ENCODE results near the gene NXPH4.

The NXPH4 gene

DNA sequence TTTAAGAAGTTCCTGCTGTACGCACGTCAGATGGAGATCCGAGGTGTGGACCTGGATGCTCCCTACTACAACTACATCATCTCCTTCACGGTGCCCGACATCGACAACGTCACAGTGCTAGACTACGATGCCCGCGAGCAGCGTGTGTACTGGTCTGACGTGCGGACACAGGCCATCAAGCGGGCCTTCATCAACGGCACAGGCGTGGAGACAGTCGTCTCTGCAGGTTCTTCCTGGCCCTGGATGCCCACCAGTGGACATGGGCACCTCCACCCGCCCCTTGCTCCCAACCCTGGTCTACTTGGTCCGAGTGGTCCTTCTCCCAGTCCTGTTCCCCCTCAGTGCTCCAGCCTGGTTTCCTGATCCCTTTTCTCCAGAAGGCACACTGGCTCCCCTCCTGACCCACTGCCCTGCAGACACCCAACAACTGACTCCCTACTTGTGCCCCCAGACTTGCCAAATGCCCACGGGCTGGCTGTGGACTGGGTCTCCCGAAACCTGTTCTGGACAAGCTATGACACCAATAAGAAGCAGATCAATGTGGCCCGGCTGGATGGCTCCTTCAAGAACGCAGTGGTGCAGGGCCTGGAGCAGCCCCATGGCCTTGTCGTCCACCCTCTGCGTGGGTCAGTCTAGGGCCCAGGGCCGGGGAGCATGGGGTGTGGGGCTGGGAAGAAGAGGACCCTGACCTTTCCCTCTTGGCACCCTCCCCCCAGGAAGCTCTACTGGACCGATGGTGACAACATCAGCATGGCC lies 37.1 kb upstream of the NXPH4 start:
- no peak for TF ChIP-seq YY1 (IDR thresholded peaks at IDR 0.05; ENCODE audit: low read depth)
- no peak for TF ChIP-seq EGR1 (IDR thresholded peaks at IDR 0.05)
- no peak for TF ChIP-seq EP300 (IDR thresholded peaks at IDR 0.05; ENCODE audit: borderline replicate concordance)
- TF ChIP-seq ZBTB7A (IDR thresholded peaks at IDR 0.05; ENCODE audit: low read depth): no peak
- TF ChIP-seq, protein P1, sequence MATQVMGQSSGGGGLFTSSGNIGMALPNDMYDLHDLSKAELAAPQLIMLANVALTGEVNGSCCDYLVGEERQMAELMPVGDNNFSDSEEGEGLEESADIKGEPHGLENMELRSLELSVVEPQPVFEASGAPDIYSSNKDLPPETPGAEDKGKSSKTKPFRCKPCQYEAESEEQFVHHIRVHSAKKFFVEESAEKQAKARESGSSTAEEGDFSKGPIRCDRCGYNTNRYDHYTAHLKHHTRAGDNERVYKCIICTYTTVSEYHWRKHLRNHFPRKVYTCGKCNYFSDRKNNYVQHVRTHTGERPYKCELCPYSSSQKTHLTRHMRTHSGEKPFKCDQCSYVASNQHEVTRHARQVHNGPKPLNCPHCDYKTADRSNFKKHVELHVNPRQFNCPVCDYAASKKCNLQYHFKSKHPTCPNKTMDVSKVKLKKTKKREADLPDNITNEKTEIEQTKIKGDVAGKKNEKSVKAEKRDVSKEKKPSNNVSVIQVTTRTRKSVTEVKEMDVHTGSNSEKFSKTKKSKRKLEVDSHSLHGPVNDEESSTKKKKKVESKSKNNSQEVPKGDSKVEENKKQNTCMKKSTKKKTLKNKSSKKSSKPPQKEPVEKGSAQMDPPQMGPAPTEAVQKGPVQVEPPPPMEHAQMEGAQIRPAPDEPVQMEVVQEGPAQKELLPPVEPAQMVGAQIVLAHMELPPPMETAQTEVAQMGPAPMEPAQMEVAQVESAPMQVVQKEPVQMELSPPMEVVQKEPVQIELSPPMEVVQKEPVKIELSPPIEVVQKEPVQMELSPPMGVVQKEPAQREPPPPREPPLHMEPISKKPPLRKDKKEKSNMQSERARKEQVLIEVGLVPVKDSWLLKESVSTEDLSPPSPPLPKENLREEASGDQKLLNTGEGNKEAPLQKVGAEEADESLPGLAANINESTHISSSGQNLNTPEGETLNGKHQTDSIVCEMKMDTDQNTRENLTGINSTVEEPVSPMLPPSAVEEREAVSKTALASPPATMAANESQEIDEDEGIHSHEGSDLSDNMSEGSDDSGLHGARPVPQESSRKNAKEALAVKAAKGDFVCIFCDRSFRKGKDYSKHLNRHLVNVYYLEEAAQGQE (IDR thresholded peaks at IDR 0.05; ENCODE audit: low read depth): no peak
- no peak for TF ChIP-seq FOXM1 (IDR thresholded peaks at IDR 0.05; ENCODE audit: borderline replicate concordance, low read depth)
- TF ChIP-seq, protein P2, sequence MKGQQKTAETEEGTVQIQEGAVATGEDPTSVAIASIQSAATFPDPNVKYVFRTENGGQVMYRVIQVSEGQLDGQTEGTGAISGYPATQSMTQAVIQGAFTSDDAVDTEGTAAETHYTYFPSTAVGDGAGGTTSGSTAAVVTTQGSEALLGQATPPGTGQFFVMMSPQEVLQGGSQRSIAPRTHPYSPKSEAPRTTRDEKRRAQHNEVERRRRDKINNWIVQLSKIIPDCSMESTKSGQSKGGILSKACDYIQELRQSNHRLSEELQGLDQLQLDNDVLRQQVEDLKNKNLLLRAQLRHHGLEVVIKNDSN (IDR thresholded peaks at IDR 0.05): no peak
- no peak for TF ChIP-seq TEAD4 (IDR thresholded peaks at IDR 0.05)
- no peak; the same call in 1 of the 2 replicates for TF ChIP-seq TCF12 (IDR thresholded peaks at IDR 0.05; ENCODE audit: low read depth)
- TF ChIP-seq CEBPB (IDR thresholded peaks at IDR 0.05): no peak
- no peak for TF ChIP-seq CREB1 (IDR thresholded peaks at IDR 0.05; ENCODE audit: low read depth)
- TF ChIP-seq RAD21 (IDR thresholded peaks at IDR 0.05; ENCODE audit: low read depth): no peak
- TF ChIP-seq NFIC (IDR thresholded peaks at IDR 0.05): no peak
- TF ChIP-seq, protein P3, sequence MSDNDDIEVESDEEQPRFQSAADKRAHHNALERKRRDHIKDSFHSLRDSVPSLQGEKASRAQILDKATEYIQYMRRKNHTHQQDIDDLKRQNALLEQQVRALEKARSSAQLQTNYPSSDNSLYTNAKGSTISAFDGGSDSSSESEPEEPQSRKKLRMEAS (IDR thresholded peaks at IDR 0.05): no peak
- no peak for TF ChIP-seq TAF1 (IDR thresholded peaks at IDR 0.05; ENCODE audit: low read depth)

DNA sequence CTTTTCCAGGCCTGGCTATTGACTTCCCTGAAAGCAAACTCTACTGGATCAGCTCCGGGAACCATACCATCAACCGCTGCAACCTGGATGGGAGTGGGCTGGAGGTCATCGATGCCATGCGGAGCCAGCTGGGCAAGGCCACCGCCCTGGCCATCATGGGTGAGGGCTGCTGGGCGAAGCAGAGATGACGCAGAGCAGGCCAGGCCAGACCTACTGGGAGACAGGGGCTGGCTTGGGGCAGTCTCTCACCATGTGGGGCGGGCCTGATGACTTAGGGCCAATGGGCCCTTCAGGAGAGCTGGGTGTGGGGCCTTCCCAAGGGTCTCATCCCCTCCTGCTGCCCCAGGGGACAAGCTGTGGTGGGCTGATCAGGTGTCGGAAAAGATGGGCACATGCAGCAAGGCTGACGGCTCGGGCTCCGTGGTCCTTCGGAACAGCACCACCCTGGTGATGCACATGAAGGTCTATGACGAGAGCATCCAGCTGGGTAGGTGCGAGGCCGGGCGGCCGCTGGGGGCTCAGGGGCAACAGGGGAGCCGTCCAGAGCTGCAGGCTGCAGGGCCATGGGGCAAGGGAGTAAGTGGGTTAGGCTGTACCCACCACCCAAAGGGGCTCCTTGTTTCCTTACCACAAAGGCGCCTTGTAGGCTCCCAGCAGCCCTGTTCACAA lies 36.1 kb upstream of the NXPH4 start:
- TF ChIP-seq, protein P3 (IDR thresholded peaks at IDR 0.05): no peak
- no peak for TF ChIP-seq CREB1 (IDR thresholded peaks at IDR 0.05; ENCODE audit: low read depth)
- TF ChIP-seq, protein P2 (IDR thresholded peaks at IDR 0.05): no peak
- TF ChIP-seq YY1 (IDR thresholded peaks at IDR 0.05; ENCODE audit: low read depth): no peak
- TF ChIP-seq NFIC (IDR thresholded peaks at IDR 0.05): no peak
- TF ChIP-seq RAD21 (IDR thresholded peaks at IDR 0.05; ENCODE audit: low read depth): no peak
- TF ChIP-seq, protein P1 (IDR thresholded peaks at IDR 0.05; ENCODE audit: low read depth): no peak
- TF ChIP-seq FOXM1 (IDR thresholded peaks at IDR 0.05; ENCODE audit: borderline replicate concordance, low read depth): no peak
- no peak for TF ChIP-seq TAF1 (IDR thresholded peaks at IDR 0.05; ENCODE audit: low read depth)
- TF ChIP-seq TEAD4 (IDR thresholded peaks at IDR 0.05): no peak
- TF ChIP-seq EP300 (IDR thresholded peaks at IDR 0.05; ENCODE audit: borderline replicate concordance): no peak
- TF ChIP-seq TCF12 (IDR thresholded peaks at IDR 0.05; ENCODE audit: low read depth): no peak
- no peak for TF ChIP-seq CEBPB (IDR thresholded peaks at IDR 0.05)

DNA sequence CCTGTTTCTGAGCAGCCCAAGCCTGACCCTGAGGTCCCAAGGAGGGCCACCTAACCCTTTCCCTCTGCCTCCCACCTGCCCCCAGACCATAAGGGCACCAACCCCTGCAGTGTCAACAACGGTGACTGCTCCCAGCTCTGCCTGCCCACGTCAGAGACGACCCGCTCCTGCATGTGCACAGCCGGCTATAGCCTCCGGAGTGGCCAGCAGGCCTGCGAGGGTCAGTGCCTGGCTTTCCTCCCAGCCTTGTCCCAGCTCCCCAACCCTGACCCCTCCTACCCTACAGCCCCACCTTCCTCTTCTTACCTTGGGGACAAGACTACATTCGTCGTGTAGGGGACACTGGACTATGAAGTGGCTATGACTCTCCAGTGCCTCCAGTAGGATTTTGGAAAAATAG lies 35.5 kb upstream of the NXPH4 start:
- TF ChIP-seq FOXM1 (IDR thresholded peaks at IDR 0.05; ENCODE audit: borderline replicate concordance, low read depth) (no peak), CEBPB (IDR thresholded peaks at IDR 0.05) (no peak), TEAD4 (IDR thresholded peaks at IDR 0.05) (no peak), EP300 (IDR thresholded peaks at IDR 0.05; ENCODE audit: borderline replicate concordance) (no peak)
- TF ChIP-seq, protein P3 (IDR thresholded peaks at IDR 0.05): no peak

DNA sequence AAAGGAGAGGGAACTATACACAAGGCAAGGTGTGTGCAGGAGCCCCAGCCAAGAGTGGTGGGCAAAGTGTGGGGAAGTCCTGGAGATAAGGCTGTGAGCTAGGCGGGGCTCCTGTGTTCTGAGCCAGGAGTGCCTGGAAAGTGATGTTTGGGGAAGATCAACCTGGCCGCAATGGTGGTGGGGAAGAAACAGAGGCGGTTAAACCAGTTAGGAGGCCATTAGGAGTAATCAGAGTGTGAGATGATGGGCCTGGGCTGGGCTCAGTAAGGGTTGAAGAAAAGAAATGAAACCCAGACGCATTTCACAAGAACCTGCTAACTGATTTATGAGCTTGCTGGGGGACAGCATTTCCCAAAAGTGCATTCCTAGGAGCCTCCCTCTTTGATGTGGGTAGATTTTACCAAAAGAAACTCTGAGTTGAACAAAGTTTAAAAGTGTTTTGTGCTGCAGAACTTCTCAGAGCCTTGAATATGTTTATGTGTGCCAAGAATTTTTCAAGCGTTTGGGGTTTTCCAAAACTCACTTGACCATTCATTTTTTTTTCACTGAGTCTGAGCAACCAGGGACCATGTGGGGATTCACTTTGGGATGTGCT lies 34.9 kb upstream of the NXPH4 start:
- TF ChIP-seq NFIC (IDR thresholded peaks at IDR 0.05) (no peak), CEBPB (IDR thresholded peaks at IDR 0.05) (no peak), TAF1 (IDR thresholded peaks at IDR 0.05; ENCODE audit: low read depth) (no peak), YY1 (IDR thresholded peaks at IDR 0.05; ENCODE audit: low read depth) (no peak), RAD21 (IDR thresholded peaks at IDR 0.05; ENCODE audit: low read depth) (no peak), FOXM1 (IDR thresholded peaks at IDR 0.05; ENCODE audit: borderline replicate concordance, low read depth) (no peak), CREB1 (IDR thresholded peaks at IDR 0.05; ENCODE audit: low read depth) (no peak), TEAD4 (IDR thresholded peaks at IDR 0.05) (no peak), EP300 (IDR thresholded peaks at IDR 0.05; ENCODE audit: borderline replicate concordance) (no peak), EGR1 (IDR thresholded peaks at IDR 0.05) (no peak), TCF12 (IDR thresholded peaks at IDR 0.05; ENCODE audit: low read depth) (no peak), ZBTB7A (IDR thresholded peaks at IDR 0.05; ENCODE audit: low read depth) (no peak)
- TF ChIP-seq, protein P1 (IDR thresholded peaks at IDR 0.05; ENCODE audit: low read depth): no peak
- TF ChIP-seq, protein P3 (IDR thresholded peaks at IDR 0.05): no peak
- TF ChIP-seq, protein P2 (IDR thresholded peaks at IDR 0.05): no peak
